Measurements from ENCODE around the gene ATG4B. TPM values are rescaled to one million over a fixed set of nuclear protein-coding genes. Genes with fewer than 3 reads are reported as not detected.

ATG4B gene
- total RNA-seq, 1 donor from 2014 or later = 142 TPM

DNA sequence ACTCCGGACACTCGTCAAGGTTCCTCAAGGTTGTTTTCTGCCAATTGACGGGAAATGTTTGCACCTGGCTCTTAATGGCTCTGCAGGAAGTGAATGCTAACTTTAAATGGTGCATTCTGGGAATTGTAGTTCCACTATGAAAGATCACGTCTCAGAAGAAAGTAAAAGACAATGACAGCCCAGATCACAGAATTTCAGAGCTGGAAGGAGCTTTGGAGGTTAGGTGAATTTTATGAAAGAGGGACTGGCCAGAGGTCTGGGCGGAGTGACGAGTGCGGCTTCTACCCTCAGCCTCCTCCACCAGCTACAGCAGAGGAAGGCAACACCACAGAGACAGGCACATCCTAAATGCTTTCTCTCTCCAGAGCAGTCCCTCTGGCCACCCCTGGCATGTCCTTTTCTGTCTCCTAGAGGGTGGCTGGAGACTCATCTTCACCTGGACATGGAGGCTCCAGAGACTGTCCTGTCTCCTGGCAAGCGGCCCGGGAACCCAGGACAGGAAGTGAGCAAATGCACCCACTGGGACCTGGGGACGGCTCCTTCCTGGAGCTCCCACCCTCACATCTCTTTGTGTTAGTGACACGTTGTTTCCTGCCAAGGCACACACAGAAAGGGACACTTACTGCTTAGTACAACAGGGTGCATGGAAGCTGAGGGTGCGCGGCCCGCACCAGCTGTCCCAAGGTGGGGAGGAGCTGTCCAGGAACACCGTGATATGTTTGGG is 19.9 kb upstream of the ATG4B start:
- Mint-ChIP-seq H3K4me1 (ENCODE audit: low read depth) (peaks cover 10% of the 10 kb centered on the region), H3K27me3 (no peaks in the 10 kb centered on the region), H3K27ac (peak overlapping the region; percentile 50), H3K36me3 (ENCODE audit: insufficient read depth) (peaks cover 10% of the 10 kb centered on the region), H3K9me3 (ENCODE audit: low read depth) (peaks cover 4% of the 10 kb centered on the region), H3K4me3 (ENCODE audit: low read depth) (peak overlapping the region; percentile 61)
- TF ChIP-seq, protein P1, sequence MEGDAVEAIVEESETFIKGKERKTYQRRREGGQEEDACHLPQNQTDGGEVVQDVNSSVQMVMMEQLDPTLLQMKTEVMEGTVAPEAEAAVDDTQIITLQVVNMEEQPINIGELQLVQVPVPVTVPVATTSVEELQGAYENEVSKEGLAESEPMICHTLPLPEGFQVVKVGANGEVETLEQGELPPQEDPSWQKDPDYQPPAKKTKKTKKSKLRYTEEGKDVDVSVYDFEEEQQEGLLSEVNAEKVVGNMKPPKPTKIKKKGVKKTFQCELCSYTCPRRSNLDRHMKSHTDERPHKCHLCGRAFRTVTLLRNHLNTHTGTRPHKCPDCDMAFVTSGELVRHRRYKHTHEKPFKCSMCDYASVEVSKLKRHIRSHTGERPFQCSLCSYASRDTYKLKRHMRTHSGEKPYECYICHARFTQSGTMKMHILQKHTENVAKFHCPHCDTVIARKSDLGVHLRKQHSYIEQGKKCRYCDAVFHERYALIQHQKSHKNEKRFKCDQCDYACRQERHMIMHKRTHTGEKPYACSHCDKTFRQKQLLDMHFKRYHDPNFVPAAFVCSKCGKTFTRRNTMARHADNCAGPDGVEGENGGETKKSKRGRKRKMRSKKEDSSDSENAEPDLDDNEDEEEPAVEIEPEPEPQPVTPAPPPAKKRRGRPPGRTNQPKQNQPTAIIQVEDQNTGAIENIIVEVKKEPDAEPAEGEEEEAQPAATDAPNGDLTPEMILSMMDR (IDR thresholded peaks at IDR 0.05; ENCODE audit: unreplicated experiment) = no peak
- no peak for DNase-seq (ENCODE audit: low spot score, unreplicated experiment)

DNA sequence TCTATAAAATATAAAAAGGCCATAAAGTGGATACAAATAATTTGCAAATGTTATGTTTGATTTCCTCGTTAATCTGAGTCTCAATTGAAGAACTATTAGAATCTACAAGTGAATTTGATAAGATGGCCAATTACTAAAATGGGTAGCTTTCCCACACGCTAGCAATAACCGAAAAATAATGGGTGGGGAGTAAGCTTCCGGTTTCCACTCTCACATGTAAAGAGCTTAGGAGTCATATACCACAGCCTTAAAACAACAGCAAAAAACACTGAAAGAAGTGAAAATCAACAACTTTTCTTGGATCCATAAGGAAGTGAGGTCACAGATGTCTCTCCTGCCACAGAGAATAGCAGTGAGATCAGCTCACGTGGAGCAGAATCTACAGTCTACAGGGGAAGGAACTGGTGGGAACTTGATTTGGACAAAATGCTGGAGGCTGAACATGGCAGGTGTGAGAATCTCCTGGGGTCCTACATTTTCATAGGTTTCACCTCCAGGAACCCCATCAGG is 19.1 kb upstream of the ATG4B start:
- Mint-ChIP-seq H3K27ac (no peak overlapping the region), H3K9me3 (ENCODE audit: low read depth) (peaks cover 4% of the 10 kb centered on the region), H3K36me3 (ENCODE audit: insufficient read depth) (peaks cover 10% of the 10 kb centered on the region), H3K27me3 (no peaks in the 10 kb centered on the region), H3K4me3 (ENCODE audit: low read depth) (no peak overlapping the region), H3K4me1 (ENCODE audit: low read depth) (peaks cover 10% of the 10 kb centered on the region)
- DNase-seq (ENCODE audit: low spot score, unreplicated experiment) = no peak
- TF ChIP-seq, protein P1 (IDR thresholded peaks at IDR 0.05; ENCODE audit: unreplicated experiment) = no peak

DNA sequence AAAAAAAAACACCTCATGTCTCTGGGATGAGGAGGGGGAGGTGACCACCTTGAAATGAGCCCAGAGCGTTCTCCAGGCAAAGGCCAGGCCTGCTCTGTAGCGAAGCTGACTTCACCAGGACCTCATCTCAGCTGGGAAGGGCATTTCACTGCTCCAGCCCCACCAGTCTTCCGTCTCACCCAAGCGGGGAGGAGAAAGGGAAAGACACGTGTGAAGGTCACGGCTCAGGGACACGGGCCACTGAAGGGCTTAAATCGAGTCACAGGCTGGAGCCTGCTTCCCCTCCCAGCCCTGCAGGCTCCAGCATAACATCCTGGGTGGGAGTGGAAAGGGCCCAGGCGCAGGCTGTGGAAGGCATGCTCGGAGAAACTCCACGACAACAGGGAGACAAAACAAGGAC is 18.7 kb upstream of the ATG4B start:
- Mint-ChIP-seq H3K9me3 (ENCODE audit: low read depth) (peaks cover 4% of the 10 kb centered on the region), H3K4me1 (ENCODE audit: low read depth) (peaks cover 10% of the 10 kb centered on the region), H3K27me3 (no peaks in the 10 kb centered on the region), H3K4me3 (ENCODE audit: low read depth) (no peak overlapping the region), H3K36me3 (ENCODE audit: insufficient read depth) (peaks cover 11% of the 10 kb centered on the region), H3K27ac (no peak overlapping the region)
- TF ChIP-seq, protein P1 (IDR thresholded peaks at IDR 0.05; ENCODE audit: unreplicated experiment) = no peak
- no peak for DNase-seq (ENCODE audit: low spot score, unreplicated experiment)

DNA sequence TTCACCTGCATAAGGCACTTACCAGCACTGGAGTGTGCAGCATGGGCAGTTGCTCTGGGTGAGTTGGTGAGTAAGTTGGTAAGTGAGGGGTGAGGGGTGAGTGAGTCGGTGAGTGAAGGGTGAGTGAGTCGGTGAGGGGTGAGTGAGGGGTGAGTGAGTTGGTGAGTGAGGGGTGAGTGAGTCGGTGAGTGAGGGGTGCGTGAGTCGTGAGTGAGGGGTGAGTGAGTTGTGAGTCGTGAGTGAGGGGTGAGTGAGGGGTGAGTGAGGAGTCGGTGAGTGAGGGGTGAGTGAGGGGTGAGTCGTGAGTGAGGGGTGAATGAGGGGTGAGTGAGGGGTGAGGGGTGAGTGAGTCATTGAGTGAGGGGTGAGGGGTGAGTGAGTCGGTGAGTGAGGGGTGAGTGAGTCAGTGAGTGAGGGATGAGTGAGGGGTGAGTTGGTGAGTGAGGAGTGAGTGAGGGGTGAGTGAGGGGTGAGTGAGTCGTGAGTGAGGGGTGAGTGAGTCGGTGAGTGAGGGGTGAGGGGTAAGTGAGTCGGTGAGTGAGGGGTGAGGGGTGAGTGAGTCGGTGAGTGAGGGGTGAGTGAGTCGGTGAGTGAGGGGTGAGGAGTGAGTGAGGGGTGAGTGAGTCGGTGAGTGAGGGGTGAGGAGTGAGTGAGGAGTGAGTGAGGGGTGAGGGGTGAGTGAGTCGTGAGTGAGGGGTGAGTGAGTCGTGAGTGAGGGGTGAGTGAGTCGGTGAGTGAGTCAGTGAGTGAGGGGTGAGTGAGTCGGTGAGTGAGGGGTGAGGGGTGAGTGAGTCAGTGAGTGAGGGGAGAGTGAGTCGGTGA is 17.7 kb upstream of the ATG4B start:
- Mint-ChIP-seq H3K9me3 (ENCODE audit: low read depth) (peaks cover 4% of the 10 kb centered on the region), H3K4me3 (ENCODE audit: low read depth) (no peak overlapping the region), H3K36me3 (ENCODE audit: insufficient read depth) (peaks cover 12% of the 10 kb centered on the region), H3K27me3 (no peaks in the 10 kb centered on the region), H3K27ac (peak overlapping the region; percentile 71), H3K4me1 (ENCODE audit: low read depth) (peaks cover 15% of the 10 kb centered on the region)
- no peak for DNase-seq (ENCODE audit: low spot score, unreplicated experiment)
- TF ChIP-seq, protein P1 (IDR thresholded peaks at IDR 0.05; ENCODE audit: unreplicated experiment) = no peak

DNA sequence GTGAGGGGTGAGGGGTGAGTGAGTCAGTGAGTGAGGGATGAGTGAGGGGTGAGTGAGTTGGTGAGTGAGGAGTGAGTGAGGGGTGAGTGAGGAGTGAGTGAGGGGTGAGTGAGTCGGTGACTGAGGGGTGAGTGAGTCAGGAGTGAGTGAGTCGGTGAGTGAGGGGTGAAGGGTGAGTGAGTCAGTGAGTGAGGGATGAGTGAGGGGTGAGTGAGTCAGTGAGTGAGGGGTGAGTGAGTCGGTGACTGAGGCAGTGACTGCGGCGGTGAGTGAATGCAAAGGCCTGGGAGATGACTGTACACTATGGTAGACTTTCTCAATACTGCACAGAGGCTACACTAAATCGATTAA is 17.1 kb upstream of the ATG4B start:
- Mint-ChIP-seq H3K4me1 (ENCODE audit: low read depth) (peaks cover 15% of the 10 kb centered on the region), H3K9me3 (ENCODE audit: low read depth) (peaks cover 4% of the 10 kb centered on the region), H3K27ac (no peak overlapping the region), H3K4me3 (ENCODE audit: low read depth) (no peak overlapping the region), H3K27me3 (no peaks in the 10 kb centered on the region), H3K36me3 (ENCODE audit: insufficient read depth) (peaks cover 12% of the 10 kb centered on the region)
- DNase-seq (ENCODE audit: low spot score, unreplicated experiment) = no peak
- TF ChIP-seq, protein P1 (IDR thresholded peaks at IDR 0.05; ENCODE audit: unreplicated experiment) = no peak
